ENCODE data around the gene TRAF3IP1.
"Not testable (repeated sequence)": the region's sequence is repeated elsewhere in the genome, so short reads cannot be mapped to it uniquely, and the experiment has no call there.

Gene TRAF3IP1

DNA sequence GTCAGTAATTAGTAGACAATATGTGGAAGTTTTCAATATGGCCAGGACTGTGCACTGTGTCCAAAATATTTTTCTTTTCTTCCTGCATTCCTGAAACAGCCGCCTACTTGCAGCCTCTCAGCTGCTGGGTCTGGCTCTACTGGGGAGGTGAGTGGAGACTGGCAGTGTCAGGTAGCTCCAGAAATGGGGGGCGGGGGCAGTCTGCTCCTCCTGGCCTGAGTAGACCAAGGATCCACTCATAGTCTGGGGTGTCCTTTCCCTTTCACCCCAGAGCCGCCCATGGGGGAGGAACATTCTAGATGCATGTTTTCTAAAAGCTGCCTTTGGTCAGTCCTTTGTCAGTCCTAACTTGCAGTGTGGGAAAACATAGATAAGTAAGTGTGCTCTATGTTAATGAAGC lies 23.7 kb downstream of the TRAF3IP1 start:
- no peak for DNase-seq

DNA sequence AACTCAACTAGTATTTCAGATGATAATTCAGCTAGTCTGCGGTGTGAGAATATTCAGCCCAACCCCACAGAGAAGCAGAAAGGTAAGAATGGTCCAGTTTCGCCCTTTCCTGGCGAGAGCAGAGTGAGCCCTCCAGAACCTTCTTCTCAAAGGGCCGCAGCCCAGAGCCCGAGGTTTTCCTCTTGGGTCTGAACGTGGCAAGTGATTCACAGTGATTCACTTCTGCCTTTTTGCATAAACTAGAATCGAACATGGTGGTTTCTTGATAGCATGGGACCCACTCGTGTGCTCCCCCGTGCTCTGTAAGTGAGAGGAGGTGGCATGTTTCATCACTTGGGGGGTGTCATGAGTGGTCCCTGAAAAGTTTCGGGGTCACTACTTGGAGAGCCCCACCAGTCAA lies 24.2 kb downstream of the TRAF3IP1 start:
- DNase-seq = no peak

DNA sequence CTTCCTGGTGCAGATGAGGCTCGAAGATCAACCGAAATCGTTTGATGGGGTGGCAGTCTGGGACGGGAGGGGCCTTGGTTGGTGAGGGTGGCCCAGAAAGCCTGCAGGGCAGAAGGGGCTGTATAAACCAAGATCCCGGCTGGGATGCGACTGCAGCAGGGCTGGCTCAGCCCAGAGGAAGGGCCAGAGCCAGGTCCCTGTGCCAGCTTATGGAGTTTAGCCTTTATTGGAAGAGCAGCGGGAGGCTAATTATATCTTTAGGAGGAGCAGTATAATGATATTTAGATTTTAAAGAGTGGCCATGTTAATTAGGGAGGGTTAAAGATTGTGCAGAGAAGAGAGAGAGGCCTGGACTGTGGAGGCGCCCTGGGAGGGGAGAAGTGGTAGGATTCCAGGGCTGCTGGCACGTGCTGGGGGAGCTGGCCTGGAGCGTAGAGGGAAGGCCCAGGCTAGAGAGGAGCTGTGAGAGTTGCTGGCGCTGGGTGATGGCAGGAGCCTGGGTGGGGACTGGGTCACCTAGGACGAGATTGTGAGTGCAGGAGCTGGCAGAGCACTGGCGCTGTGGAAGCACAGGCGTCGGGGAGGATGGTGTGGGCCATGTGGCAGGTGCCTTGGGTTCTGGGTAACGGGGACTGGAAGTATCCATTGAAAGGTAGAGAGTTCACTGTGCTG lies 25.1 kb downstream of the TRAF3IP1 start:
- no peak for DNase-seq

DNA sequence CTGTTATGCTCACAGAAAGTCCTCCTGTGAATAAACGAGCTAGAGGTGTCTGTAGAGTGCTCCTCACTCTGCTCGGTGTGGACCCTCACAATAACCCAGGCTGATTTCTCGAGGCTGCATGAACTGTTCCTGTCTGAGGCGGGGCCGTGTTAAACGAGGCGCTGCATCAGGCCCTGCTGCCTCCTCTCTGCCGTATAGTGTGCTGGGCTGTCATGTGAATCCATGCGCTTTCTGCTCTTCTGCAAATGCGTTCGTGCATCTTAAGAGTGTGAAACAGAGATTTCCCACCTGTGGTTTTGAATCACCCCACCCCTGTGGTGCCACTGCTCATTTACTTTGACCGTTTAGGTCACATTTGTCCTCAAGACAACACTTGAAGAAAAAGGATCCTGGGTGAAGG lies 26.2 kb downstream of the TRAF3IP1 start:
- DNase-seq = no peak

- no peak for DNase-seq
Measured at GRCh38 chr2:238350150-238350897, 30.0 kb downstream of the TRAF3IP1 start.

DNA sequence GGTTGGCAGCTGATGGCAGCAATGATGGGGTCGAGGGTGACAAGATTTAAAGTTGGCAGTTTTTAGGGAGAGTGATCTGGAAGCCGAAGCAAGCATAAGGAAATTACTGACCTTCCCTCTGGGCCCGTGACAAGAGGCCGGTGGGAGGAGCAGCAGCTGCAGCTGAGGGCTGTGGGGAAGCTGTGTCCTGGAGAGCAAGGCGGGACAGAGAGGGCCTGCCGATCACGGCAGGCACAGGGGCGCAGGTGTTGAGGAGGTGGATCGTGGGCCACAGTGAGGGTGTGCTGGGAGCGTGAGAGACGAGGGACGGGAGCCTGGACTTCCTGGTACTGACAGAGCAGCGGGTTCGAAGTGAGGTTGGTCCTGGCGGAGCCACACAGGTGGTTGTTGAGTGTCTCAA lies 31.0 kb downstream of the TRAF3IP1 start:
- DNase-seq = no peak

- DNase-seq = no peak
Measured at GRCh38 chr2:238352361-238352760, 32.0 kb downstream of the TRAF3IP1 start.

DNA sequence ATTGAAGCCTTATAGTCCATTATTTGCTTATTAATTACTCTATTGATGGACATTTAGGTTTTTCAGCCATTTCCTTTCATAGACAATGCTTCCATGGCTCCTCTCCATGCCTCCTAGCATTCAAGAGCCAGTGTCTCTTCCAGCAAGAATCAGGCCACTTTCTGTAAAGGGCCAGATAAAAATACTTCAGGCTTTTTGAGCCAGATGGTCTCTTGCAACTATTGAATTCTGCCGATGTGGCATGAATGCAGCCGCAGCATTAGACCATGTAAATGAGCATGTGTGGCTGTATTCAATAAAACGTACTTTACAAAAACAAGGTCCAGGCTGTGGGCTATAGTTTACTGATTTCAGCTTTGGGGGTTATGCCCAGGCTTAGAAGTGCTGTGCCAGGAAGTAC lies 38.5 kb downstream of the TRAF3IP1 start:
- no peak for DNase-seq

DNA sequence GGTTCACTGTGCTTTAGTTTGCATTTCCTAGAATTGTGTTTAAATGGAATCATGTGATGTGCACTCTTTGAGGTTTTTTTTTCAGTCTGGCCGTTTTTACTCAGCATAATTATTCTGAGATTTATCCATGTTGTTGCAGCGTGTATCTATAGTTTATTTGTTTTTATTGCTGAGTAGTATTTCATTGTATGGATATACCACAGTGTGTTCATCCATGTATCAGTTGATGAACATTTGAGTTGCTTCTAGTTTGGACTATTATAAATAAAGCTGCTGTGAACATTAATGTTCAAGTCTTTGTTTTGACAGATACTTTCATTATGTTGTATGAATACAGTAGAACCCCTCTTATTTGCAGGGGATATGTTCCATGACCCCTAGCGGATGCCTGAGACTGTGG lies 39.1 kb downstream of the TRAF3IP1 start:
- DNase-seq = no peak

DNA sequence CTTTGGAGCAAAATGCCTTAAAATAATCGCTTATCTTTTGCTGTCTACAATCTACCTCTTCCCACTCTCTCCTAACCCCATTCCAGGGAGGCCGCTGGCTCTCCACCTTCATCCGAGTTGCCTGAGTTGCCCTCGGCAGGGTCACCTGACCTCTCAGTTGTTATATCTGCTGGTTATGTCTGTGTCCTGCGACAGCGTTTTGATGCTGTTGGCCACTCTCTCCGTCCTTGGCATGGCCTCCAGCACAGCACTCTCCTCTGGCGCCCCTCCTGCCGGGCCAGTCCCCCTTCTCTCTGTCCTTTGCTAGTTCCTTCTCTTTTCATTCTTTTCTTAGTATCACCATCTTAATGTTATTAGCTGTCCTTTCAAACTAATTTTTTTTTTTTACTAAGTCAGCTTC lies 41.6 kb downstream of the TRAF3IP1 start:
- no peak for DNase-seq

DNA sequence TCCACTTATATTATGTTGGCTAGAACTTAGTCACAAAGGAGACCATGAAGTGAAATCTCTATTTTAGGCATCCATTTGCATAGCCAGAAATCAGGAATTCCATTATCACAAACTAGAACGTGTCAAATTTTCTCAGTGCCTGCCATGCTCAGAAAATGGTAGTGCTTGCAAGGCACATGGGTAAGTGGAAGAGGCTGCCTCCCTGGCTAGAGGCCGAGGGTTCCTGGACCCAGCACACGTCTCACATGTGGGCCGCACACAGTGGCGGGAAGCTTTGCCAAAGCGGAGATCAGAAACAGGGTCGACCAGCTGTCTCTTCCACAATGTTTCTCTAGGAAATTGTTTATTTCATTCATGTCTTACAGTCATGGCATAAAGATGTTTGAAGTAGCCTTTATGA lies 42.3 kb downstream of the TRAF3IP1 start:
- DNase-seq = no peak

GRCh38 chr2:238369591-238370040 lies 49.3 kb downstream of the TRAF3IP1 start:
- no peak for DNase-seq

DNA sequence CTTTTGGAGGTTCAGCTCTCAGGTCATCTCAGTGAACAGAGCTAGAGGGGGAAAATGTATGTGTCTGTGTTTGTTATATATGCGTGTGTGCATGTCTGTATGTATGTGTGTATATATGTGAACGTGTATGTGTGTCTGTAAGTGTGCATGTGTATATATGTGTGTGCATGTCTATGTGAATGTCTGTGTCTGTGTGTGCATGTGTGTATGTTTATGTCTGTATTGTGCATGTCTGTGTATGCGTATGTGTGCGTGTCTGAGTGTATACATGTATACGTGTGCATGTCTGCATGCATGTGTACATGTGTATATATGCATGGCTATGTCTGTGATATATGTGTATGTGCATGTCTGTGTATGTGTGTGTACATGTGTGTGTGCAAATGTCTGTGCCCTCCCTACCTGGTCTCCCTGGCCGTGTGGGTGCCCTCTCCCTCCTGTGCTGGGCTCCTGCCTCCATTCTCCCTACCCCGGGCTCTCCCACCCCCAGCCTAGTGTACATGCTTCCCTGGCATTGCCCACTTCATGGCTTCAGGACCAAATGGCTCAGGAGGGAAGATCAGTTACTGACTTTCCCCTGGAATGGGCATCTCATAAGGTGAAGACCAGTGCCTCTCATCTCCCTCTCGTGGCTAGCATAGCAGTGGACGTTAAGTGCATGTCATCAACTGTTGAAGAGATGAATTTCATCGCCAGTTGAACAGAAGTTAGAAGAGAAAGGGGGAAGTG lies 49.9 kb downstream of the TRAF3IP1 start:
- no peak for DNase-seq

DNA sequence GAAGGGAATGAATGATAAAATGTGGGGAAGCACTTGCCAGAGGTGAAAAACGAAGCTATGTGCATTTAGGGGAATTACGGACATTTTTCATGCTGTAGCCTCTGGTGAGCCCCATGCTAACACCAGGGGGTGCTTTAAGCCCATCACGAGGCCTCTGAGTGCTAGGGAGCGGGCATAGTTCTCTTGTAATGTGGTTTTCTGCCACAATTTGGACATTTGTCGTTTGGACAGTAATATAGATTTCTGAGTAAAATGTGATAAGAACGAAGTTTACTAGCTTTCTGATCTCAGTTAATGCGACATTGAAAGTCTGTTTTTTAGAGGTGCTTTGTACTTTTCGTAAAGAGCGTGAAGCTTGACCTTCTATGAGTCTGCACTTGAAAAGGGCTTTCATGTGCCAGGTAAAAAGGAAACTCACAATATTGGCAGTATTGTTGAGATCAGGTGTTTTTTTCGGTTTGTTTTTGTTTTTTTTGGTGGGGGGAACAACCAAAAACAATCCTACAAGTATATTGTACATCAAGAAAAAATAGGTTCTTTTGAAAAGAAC lies 50.6 kb downstream of the TRAF3IP1 start:
- DNase-seq = peak; percentile 79

- DNase-seq = not testable (repeated sequence)
Measured at GRCh38 chr2:238372277-238372676, 52.0 kb downstream of the TRAF3IP1 start.

DNA sequence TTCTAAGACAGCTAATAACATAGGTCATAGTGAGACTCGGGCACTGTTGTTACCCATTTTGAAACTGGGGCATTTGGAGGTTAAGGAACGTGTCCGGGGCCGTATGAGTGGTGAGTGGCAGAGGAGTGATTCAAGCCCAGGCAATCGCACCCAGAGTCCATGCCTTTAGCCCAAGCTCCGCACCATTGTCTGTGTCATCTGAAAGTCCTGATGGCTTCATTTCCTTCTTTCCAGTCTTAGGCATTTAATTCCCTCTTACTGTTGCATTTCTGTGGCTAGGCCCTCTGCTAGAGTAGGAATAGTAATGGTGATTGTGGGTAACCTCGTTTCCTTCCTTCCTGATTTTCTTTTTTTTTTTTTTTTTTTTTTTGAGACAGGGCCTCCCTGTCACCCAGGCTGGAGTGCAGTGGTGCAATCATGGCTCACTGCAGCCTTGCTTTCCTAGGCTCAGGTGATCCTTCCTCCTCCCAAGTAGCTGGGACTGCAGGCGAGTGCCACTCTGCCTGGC lies 56.6 kb downstream of the TRAF3IP1 start:
- DNase-seq = peak; percentile 87

GRCh38 chr2:238378230-238379095 lies 58.1 kb downstream of the TRAF3IP1 start:
- no peak for DNase-seq

DNA sequence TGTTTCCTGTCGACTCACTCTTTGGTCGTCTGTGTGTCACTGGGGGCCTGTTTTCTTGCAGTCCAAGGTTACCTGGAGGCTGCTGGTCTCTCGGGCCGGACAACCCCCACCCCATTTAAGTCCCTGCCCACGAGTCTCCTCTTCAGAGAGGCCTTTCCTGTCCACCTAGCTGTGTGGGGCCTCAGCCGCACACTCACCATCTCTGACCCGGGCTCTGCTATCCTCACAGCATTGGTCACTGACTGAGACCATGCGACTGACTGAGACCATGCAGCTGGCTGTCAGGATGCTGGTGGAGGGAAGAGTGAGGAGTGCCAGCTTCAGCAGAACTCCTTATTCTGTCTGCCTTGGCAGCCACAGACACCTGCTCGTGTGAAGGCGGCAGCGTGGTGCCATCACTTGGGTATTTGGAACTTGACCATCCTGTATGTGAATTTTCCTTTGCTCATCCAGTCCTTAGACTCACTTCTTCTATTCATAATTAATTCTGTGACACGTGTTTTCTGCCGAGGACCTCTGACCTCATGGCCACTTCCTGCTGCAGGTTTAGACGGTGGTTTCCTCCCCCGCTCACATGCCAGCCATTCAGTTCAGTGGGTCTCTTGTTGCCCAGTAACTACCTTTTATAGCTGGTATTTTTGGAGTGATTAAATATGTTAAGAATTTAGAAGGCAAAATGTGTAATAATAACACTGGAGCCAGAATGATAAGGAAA lies 58.9 kb downstream of the TRAF3IP1 start:
- DNase-seq = peak; percentile 48

DNA sequence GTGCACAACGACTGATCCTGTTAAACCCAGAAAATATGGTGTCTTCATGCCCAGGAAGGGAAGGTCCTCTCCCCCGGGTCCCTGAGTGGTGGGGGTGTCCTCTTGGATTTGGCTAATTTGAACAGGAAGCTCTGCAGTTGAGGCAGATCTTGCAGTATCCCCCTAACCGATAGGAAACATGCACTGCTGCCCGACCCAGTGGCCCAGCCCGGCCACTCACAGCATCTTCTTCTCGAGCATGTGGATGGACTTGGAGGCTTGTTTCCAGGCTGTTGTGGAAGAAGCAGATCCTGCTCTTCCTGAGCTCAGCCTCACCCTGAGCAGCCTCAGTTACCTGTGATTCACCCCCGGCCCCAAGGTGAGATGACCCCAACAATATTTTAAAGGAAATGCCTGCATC lies 60.0 kb downstream of the TRAF3IP1 start:
- DNase-seq = no peak

- peak; percentile 17 for DNase-seq
Measured at GRCh38 chr2:238380785-238381184, 60.5 kb downstream of the TRAF3IP1 start.

- DNase-seq = peak; percentile 41
Measured at GRCh38 chr2:238381341-238382115, 61.2 kb downstream of the TRAF3IP1 start.

Data from suppressor macrophage treated with lipopolysaccharide for 4 hours (primary cell).